GM10266 (cell line): ENCODE measurements around the gene ITSN2.

ENCODE experiments used
- DNase-seq: peaks from one replicate; pipeline ENCODE4 v3.0.0; 2012; ENCODE audit errors: extremely low spot score
- CTCF ChIP-seq: IDR thresholded peaks from 2 replicates; pipeline ENCODE4 v1.5.1; 2012; ENCODE audit warnings: mild to moderate bottlenecking, low read depth; ENCODE audit not compliant: control insufficient read depth, insufficient read depth; ENCODE audit errors: missing control alignments

Gene ITSN2

GRCh38 chr2:24380820-24381219 lies 20.5 kb upstream of the ITSN2 start:
- no peak for DNase-seq
- no peak for TF ChIP-seq CTCF

DNA sequence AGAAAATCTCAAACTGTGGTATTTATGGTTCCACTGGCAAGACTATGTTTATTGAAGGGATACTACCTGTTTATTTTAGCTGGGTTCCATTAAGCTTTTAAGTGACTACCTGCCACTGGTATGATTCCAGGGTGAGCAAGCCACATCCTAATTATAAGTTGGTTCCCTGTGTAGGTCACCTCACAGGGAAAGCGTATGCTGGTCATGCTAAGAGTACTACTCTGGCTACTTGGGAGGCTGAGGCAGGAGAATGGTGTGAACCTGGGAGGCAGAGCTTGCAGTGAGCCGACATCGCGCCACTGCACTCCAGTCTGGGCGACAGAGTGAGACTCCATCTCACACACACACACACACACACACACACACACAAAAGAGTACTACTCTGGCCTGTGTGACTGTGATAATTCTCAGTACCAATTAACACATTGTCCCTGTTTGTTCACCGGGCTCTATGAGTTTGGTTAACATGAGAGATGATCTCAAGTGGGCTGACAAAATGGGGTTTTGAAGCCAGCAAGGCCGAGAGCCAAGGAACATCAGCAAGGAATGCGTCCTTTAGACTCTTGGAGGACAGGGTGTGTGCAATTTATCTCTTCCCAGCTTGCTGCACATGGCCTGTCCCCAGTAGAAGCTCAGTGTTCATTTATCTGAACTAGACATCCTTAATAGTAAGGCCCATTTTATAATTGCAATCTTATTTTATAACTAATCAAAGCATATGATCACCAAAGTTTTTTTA lies 15.2 kb upstream of the ITSN2 start:
- no peak for DNase-seq
- no peak for TF ChIP-seq CTCF

DNA sequence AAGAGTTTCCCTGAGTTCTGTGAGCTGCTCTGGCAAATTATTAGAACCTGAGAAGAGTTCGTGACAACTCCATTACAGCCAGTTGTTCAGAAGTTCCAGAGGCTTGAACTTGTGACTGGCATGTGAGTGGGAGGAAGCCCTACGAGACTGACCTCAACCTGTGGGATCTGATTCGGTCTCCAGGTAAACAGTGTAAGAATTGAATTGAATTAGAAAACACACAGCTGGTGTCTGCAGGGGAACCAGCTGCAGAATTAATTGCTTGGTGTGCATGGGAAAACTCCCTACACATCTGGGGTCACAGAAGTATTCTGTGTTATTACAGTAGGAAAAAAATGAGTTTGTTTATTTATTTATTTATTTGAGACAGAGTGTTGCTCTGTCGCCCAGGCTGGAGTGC lies 14.0 kb upstream of the ITSN2 start:
- TF ChIP-seq CTCF: no peak
- DNase-seq: no peak

- no peak for TF ChIP-seq CTCF
- DNase-seq: no peak
Observed at GRCh38 chr2:24372033-24372432, 11.7 kb upstream of the ITSN2 start.

GRCh38 chr2:24365826-24366225 lies 5.5 kb upstream of the ITSN2 start:
- no peak for DNase-seq
- TF ChIP-seq CTCF: no peak

DNA sequence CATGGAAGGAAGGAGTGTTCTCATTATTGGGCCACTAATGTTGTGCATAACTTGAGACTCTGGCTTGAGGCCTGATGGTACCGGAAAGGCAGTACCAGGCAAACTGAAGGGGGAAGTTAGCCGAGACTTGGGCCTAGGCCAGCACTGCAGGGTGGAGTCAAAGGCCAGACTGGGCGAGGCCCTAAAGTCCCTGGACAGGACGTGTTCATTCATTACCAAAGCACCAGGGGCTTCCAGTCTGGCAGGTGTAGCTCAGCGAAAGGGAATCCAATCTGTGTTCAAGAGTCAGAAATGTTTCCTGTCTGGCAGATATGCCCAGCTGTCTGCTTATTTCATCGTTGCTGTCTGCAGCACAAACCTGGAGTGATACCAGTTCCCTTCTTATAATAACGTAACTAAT lies 4.7 kb upstream of the ITSN2 start:
- TF ChIP-seq CTCF: no peak

DNA sequence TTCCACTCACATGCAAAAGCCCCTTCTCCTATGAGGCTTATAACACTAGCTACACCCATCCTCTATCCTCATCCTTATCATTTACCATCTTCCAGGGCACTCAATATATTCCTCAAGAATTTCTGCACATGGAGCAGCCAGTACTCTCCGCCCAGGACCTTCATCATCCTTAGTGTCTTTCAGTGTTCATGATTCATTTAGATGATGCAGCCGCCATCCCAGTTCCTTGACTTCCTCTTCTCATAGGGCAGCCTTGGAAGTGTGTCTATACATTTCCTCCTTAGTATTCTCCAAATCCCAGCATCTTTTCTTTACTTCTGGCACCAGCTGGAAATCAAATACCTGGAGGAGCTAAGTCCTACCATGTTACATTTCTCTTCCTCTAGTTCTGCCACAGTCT lies 3.0 kb upstream of the ITSN2 start:
- no peak for TF ChIP-seq CTCF
- DNase-seq: no peak

More for the DNA sequence above, 4.7 kb upstream of the ITSN2 start:
- DNase-seq: no peak
